ENCODE data around the gene CMPK1.

The CMPK1 gene

DNA sequence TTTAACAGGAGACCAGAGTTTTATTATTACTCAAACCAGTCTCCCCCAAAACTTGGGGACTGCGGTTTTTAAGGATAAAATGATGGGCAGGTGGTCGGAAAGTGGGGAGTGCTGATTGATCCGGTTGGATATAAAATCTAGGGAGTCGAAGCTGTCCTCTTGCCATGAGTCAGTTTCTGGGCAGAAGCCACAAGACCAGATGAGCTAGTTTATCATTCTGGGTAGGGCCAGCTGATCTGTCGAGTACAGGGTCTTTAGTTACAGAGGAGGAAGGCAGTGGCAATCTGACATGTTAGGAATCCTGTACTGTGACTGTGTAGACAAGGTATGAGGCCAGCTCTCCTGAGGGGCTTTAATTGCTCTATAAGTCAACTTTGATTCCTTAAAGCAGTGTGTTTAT lies 59.6 kb downstream of the CMPK1 start:
- TF ChIP-seq, protein P1, sequence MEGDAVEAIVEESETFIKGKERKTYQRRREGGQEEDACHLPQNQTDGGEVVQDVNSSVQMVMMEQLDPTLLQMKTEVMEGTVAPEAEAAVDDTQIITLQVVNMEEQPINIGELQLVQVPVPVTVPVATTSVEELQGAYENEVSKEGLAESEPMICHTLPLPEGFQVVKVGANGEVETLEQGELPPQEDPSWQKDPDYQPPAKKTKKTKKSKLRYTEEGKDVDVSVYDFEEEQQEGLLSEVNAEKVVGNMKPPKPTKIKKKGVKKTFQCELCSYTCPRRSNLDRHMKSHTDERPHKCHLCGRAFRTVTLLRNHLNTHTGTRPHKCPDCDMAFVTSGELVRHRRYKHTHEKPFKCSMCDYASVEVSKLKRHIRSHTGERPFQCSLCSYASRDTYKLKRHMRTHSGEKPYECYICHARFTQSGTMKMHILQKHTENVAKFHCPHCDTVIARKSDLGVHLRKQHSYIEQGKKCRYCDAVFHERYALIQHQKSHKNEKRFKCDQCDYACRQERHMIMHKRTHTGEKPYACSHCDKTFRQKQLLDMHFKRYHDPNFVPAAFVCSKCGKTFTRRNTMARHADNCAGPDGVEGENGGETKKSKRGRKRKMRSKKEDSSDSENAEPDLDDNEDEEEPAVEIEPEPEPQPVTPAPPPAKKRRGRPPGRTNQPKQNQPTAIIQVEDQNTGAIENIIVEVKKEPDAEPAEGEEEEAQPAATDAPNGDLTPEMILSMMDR (IDR thresholded peaks at IDR 0.05; ENCODE audit: low read depth, low read length): no peak
- Histone ChIP-seq H3K27me3 (no peaks in the 10 kb centered on the region), H3K4me1 (no peaks in the 10 kb centered on the region), H3K9me3 (no peaks in the 10 kb centered on the region), H3K4me3 (ENCODE audit: low read depth, low read length) (no peak overlapping the region), H3K36me3 (no peaks in the 10 kb centered on the region)
- no peak for DNase-seq

GRCh38 chr1:47395433-47395832 lies 61.8 kb downstream of the CMPK1 start:
- no peak for DNase-seq
- Histone ChIP-seq H3K36me3 (no peaks in the 10 kb centered on the region), H3K4me1 (no peaks in the 10 kb centered on the region), H3K9me3 (no peaks in the 10 kb centered on the region), H3K27me3 (no peaks in the 10 kb centered on the region), H3K4me3 (ENCODE audit: low read depth, low read length) (no peak overlapping the region)
- TF ChIP-seq, protein P1 (IDR thresholded peaks at IDR 0.05; ENCODE audit: low read depth, low read length): no peak

DNA sequence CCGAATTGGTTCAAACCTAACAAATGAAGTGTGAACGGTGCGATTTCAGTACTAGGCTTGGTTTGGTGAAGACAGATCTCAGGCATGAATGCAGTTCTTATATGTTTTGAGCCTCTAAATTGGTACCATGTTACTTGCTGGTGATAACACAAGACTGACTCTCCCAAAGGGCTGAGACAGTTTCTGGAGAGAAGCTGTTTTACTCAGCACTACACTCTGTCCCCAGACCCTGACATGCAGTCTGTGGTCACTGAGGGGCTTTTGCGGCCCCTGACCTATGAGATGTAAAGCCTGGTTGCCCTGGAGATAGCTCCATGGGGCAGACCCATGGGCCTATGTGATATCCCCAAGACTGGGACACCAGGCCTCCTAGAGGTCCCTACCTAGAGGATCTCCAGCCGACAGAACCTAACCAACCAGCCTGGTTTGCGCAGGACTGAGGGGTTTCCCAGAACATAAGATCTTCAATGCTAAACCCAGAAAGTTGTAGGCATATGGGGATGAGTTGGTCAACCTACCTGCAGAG lies 63.1 kb downstream of the CMPK1 start:
- no peaks in the 10 kb centered on the region for H3K36me3 ChIP-seq
- TF ChIP-seq, protein P1 (IDR thresholded peaks at IDR 0.05; ENCODE audit: low read depth, low read length): no peak
- no peaks in the 10 kb centered on the region for H3K4me1 ChIP-seq
- no peak for DNase-seq
- H3K9me3 ChIP-seq: no peaks in the 10 kb centered on the region
- H3K4me3 ChIP-seq (ENCODE audit: low read depth, low read length): no peak overlapping the region
- H3K27me3 ChIP-seq: no peaks in the 10 kb centered on the region

DNA sequence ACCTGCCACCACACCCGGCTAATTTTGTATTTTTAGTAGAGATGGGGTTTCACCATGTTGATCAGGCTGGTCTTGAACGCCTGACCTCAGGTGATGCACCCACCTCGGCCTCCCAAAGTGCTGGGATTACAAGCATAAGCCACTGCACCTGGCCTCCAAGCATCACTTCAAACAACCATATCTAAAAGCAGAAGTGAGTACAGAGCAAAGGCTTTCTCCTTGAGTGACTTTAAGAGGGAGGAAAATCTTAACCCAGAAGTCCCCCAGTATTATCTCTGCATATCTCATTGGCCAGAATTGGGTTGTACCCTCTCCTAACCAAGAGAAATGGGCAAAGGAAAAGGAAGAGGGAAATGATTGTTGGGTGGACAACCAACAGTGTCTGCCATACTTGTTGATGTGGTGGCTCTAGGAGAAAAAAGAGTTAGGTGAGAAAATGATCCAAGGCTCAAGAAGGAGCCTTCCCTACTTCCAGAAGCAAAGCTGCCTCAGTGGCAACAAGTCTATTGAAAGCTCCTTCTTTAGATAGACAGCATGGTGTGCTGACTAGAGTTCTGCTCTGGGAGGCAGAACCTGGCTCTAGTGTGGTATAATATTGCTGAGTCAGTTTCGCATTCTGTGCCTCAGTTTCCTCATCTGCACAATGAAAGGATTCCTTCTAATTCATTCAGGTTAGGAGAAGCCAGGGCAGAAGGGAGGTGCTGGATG lies 65.7 kb downstream of the CMPK1 start:
- Histone ChIP-seq H3K4me1 (no peaks in the 10 kb centered on the region), H3K4me3 (ENCODE audit: low read depth, low read length) (no peak overlapping the region), H3K36me3 (no peaks in the 10 kb centered on the region), H3K9me3 (no peaks in the 10 kb centered on the region), H3K27me3 (no peaks in the 10 kb centered on the region)
- TF ChIP-seq, protein P1 (IDR thresholded peaks at IDR 0.05; ENCODE audit: low read depth, low read length): no peak
- DNase-seq: no peak

DNA sequence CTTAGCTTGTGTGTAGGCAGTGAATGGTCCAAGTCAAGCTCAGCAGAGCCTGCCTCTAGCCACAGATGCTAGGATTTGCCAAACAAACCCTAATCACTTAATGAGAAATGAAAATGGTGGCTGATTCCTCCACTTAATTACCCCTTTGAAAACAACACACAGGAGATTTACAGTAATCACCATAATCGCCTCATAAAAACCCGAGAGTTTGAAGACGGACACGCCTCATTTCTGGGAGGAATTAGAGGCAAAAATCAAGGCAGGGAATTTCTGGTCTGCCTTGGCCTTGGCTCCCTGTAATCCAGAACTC lies 66.2 kb downstream of the CMPK1 start:
- H3K4me3 ChIP-seq (ENCODE audit: low read depth, low read length): no peak overlapping the region
- H3K36me3 ChIP-seq: no peaks in the 10 kb centered on the region
- H3K27me3 ChIP-seq: no peaks in the 10 kb centered on the region
- no peaks in the 10 kb centered on the region for H3K9me3 ChIP-seq
- DNase-seq: no peak
- no peaks in the 10 kb centered on the region for H3K4me1 ChIP-seq
- TF ChIP-seq, protein P1 (IDR thresholded peaks at IDR 0.05; ENCODE audit: low read depth, low read length): no peak

DNA sequence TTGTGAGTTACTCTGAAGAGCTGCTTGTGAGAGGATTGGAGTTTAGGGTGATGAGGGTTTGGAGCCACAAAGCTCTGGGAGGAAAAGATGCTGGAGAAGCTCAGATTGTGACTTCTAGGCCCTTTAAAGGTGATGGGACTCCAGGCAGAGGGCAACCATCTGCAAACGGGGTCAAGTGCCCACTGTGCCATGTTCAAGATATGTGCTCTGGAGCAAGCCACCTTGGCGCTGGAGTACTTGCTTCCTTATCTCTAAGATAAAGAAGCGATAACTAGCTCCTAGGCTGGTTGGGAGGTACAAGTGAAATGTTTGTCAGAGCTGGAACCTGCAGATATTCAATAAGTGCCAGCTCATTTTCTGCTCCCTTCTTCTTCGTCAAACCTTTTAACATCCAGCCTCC lies 68.2 kb downstream of the CMPK1 start:
- H3K27me3 ChIP-seq: no peaks in the 10 kb centered on the region
- no peaks in the 10 kb centered on the region for H3K36me3 ChIP-seq
- no peaks in the 10 kb centered on the region for H3K9me3 ChIP-seq
- H3K4me1 ChIP-seq: no peaks in the 10 kb centered on the region
- TF ChIP-seq, protein P1 (IDR thresholded peaks at IDR 0.05; ENCODE audit: low read depth, low read length): no peak
- DNase-seq: no peak
- no peak overlapping the region for H3K4me3 ChIP-seq (ENCODE audit: low read depth, low read length)
